SK-N-SH (cell line): ENCODE measurements around the gene ACP5. TPM values are rescaled to one million over a fixed set of nuclear protein-coding genes. Genes with fewer than 3 reads are reported as not detected.

Experiments used
- CTCF ChIA-PET: fragments of 300-600, 350-600 bp; formaldehyde crosslinking; extraction: SDS; loops from one replicate; lab custom pipeline; 2021; lab: Yijun Ruan, JAX
- POLR2A ChIA-PET: fragments of 350-600 bp; sonication (Branson Sonifier 250); formaldehyde crosslinking; extraction: SDS; loops from one replicate; lab custom pipeline; 2020; ENCODE audit warnings: antibody characterized with exemption, inconsistent platforms; lab: Yijun Ruan, JAX
- DNase-seq: peaks from one replicate; pipeline ENCODE4 v3.0.0; 2012
- H2AFZ ChIP-seq: fragments of 200-600 bp; sonication (generic); 2 replicates; pipeline ENCODE4 v1.8.1; 2016; ENCODE audit warnings: antibody characterized with exemption, mild to moderate bottlenecking, low read depth
- H3F3A ChIP-seq: fragments of 200-600 bp; sonication (generic); replicated peaks from 2 replicates; pipeline ENCODE3; 2016; ENCODE audit warnings: antibody characterized with exemption, mild to moderate bottlenecking; ENCODE audit not compliant: insufficient read depth
- H3K27ac ChIP-seq, 2 experiments: fragments of 200-500 bp in 1 of 2; fragments of 200-600 bp in 1 of 2; sonication (Bioruptor generic) in 1 of 2; sonication (generic), shearing (Covaris generic) in 1 of 2; 2 replicates each; pipeline versions ENCODE4 v1.5.1 to v1.6.1; 2014 to 2016; ENCODE audit warnings: low read depth in 2 of 2, inconsistent platforms in 1 of 2, low read length in 1 of 2, mild to moderate bottlenecking in 1 of 2, mixed read lengths in 1 of 2
- H3K27me3 ChIP-seq: fragments of 200-600 bp; sonication (generic), shearing (Covaris generic); 2 replicates; pipeline ENCODE4 v1.6.1; 2016; ENCODE audit warnings: mixed run types; ENCODE audit not compliant: insufficient read depth
- H3K36me3 ChIP-seq, 2 experiments: fragments of 200-500 bp in 1 of 2; fragments of 200-600 bp in 1 of 2; sonication (Bioruptor generic) in 1 of 2; sonication (generic) in 1 of 2; replicated peaks in 1 of 2; 2 replicates each; pipeline versions ENCODE3 to v1.5.1; 2014 to 2016; ENCODE audit warnings: low read length in 1 of 2, mild to moderate bottlenecking in 1 of 2; ENCODE audit not compliant: insufficient read depth in 2 of 2, control insufficient read depth in 1 of 2
- H3K4me1 ChIP-seq, 2 experiments: fragments of 200-500 bp in 1 of 2; fragments of 200-600 bp in 1 of 2; sonication (Bioruptor generic) in 1 of 2; sonication (generic), shearing (Covaris generic) in 1 of 2; 2 replicates each; pipeline versions ENCODE4 v1.5.1 to v1.6.1; 2014 to 2016; ENCODE audit warnings: low read depth in 1 of 2, low read length in 1 of 2, mixed run types in 1 of 2; ENCODE audit not compliant: insufficient read depth in 2 of 2, control insufficient read depth in 1 of 2
- H3K4me2 ChIP-seq: fragments of 200-600 bp; sonication (generic), shearing (Covaris generic); 2 replicates; pipeline ENCODE4 v1.6.1; 2017; ENCODE audit warnings: mixed run types
- H3K4me3 ChIP-seq, 2 experiments: fragments of 200-500 bp in 1 of 2; fragments of 200-600 bp in 1 of 2; sonication (Bioruptor generic) in 1 of 2; sonication (generic), shearing (Covaris generic) in 1 of 2; 2 replicates each; pipeline versions ENCODE4 v1.5.1 to v1.8.1; 2014 to 2016; ENCODE audit warnings: low read depth in 2 of 2, inconsistent platforms in 1 of 2, low read length in 1 of 2, mild to moderate bottlenecking in 1 of 2, mixed read lengths in 1 of 2, moderate library complexity in 1 of 2
- H3K79me2 ChIP-seq: fragments of 200-600 bp; sonication (generic); 2 replicates; pipeline ENCODE4 v1.8.1; 2017; ENCODE audit warnings: mild to moderate bottlenecking; ENCODE audit not compliant: insufficient read depth
- H3K9ac ChIP-seq: fragments of 200-600 bp; sonication (generic); 2 replicates; pipeline ENCODE4 v1.6.1; 2017; ENCODE audit warnings: mixed run types
- H3K9me2 ChIP-seq: fragments of 200-600 bp; sonication (generic); 2 replicates; pipeline ENCODE4 v1.6.1; 2017; ENCODE audit warnings: mixed run types
- H3K9me3 ChIP-seq: fragments of 200-600 bp; sonication (generic); 2 replicates; pipeline ENCODE4 v1.6.1; 2017; ENCODE audit warnings: mixed run types, mild to moderate bottlenecking, moderate library complexity
- H4K20me1 ChIP-seq: fragments of 200-600 bp; sonication (generic); 2 replicates; pipeline ENCODE4 v1.6.1; 2017; ENCODE audit warnings: mild to moderate bottlenecking, mixed run types; ENCODE audit not compliant: insufficient read depth
- CTCF ChIP-seq: fragments of 200-600 bp; sonication (generic); IDR thresholded peaks from 2 replicates; pipeline ENCODE4 v1.6.1; 2017; ENCODE audit warnings: antibody characterized with exemption, mild to moderate bottlenecking, moderate library complexity
- EP300 ChIP-seq, 2 experiments: IDR thresholded peaks; 2 replicates each; pipeline versions ENCODE4 v1.4.0 to v1.6.1; 2012; ENCODE audit warnings: borderline replicate concordance in 1 of 2, low read depth in 1 of 2, low read length in 1 of 2
- EZH2phosphoT487 ChIP-seq: fragments of 200-600 bp; sonication (generic); IDR thresholded peaks from 2 replicates; pipeline ENCODE4 v1.6.1; 2017; ENCODE audit warnings: low read depth, mixed run types, mild to moderate bottlenecking, antibody characterized with exemption, moderate library complexity, borderline replicate concordance
- FOSL2 ChIP-seq: IDR thresholded peaks from 2 replicates; pipeline ENCODE4 v1.4.0; 2012; ENCODE audit warnings: low read depth, mild to moderate bottlenecking, moderate library complexity, borderline replicate concordance
- IRF3 ChIP-seq: fragments of 150-350 bp; IDR thresholded peaks from 2 replicates; pipeline ENCODE4 v1.6.1; 2016; ENCODE audit warnings: mild to moderate bottlenecking, low read depth, low read length
- MXI1 ChIP-seq: IDR thresholded peaks from 2 replicates; pipeline ENCODE4 v1.6.1; 2012; ENCODE audit warnings: mild to moderate bottlenecking, low read depth, low read length, improper control_type of control experiment
- PBX3 ChIP-seq: IDR thresholded peaks from 2 replicates; pipeline ENCODE4; 2012
- POLR2AphosphoS5 ChIP-seq: IDR thresholded peaks from 2 replicates; pipeline ENCODE4 v1.6.1; 2012; ENCODE audit warnings: low read depth, low read length
- RAD21 ChIP-seq: IDR thresholded peaks from 2 replicates; pipeline ENCODE4 v1.6.1; 2012; ENCODE audit warnings: mild to moderate bottlenecking, low read length
- RCOR1 ChIP-seq: fragments of 150-350 bp; IDR thresholded peaks from 2 replicates; pipeline ENCODE4 v1.6.1; 2017; ENCODE audit warnings: antibody characterized with exemption, low read length
- RXRA ChIP-seq: IDR thresholded peaks from 2 replicates; pipeline ENCODE4 v1.4.0; 2012; ENCODE audit warnings: low read depth, mild to moderate bottlenecking, borderline replicate concordance
- TAF1 ChIP-seq: IDR thresholded peaks from 2 replicates; pipeline ENCODE4 v1.6.1; 2012; ENCODE audit warnings: low read depth, mild to moderate bottlenecking, low read length, moderate library complexity, borderline replicate concordance
- TEAD4 ChIP-seq: IDR thresholded peaks from 2 replicates; pipeline ENCODE4 v1.4.0; 2012; ENCODE audit warnings: mild to moderate bottlenecking, borderline replicate concordance; ENCODE audit not compliant: insufficient read depth
- USF1 ChIP-seq: IDR thresholded peaks from 2 replicates; pipeline ENCODE4 v1.4.0; 2012; ENCODE audit warnings: low read depth, borderline replicate concordance
- YY1 ChIP-seq: IDR thresholded peaks from 2 replicates; pipeline ENCODE4 v1.4.0; 2012; ENCODE audit warnings: low read depth, mild to moderate bottlenecking
- ZBTB33 ChIP-seq: IDR thresholded peaks from 2 replicates; pipeline ENCODE4 v1.4.0; 2012; ENCODE audit warnings: low read depth, borderline replicate concordance
- WGBS: methylation state at CpG from one replicate; pipeline ENCODE4 v1.1.6; 2017; ENCODE audit warnings: low lambda C conversion rate; 5-methylcytosine and 5-hydroxymethylcytosine counted together
- polyA plus RNA-seq, 3 experiments: library from polyadenylated mRNA; depleted of rRNA; stranded (reverse); fragments of >200 nt; gene quantifications; 2 replicates each; pipeline ENCODE4 v1.2.3, GENCODE V29; 2012

ACP5 gene
- polyA plus RNA-seq, 1 of the 3 experiments (the other 2 are of a cell fraction) = 0.87 TPM

GRCh38 chr19:11555246-11555645 is 22.2 kb downstream of the ACP5 start:
- Histone ChIP-seq H2AFZ (no peak overlapping the region), H3K4me2 (no peak overlapping the region), H3K4me1 (peaks cover 5 to 7% of the 10 kb centered on the region in 2 experiments; a peak in 1 of 4 replicates), H3K27ac (no peak overlapping the region), H3K27me3 (no peaks in the 10 kb centered on the region), H3K9ac (no peak overlapping the region), H3K79me2 (peaks cover 48% of the 10 kb centered on the region), H4K20me1 (peaks cover 24% of the 10 kb centered on the region), H3K36me3 (peaks cover 3 to 21% of the 10 kb centered on the region in 2 experiments), H3K4me3 (no peak overlapping the region), H3K9me2 (no peaks in the 10 kb centered on the region), H3K9me3 (no peaks in the 10 kb centered on the region), H3F3A (no peaks in the 10 kb centered on the region)
- CTCF ChIA-PET = interaction anchor here (1.3 kb wide), 1 partner anchor 19 kb away, joined by 4 read pairs; no protein-coding TSS in a partner anchor
- DNase-seq = no peak
- no peak for TF ChIP-seq RXRA
- TF ChIP-seq TAF1 = no peak
- no peak for TF ChIP-seq TEAD4
- TF ChIP-seq RAD21 = no peak
- no peak for TF ChIP-seq YY1
- 84% methylated on average over 5 of the region's 6 CpGs for WGBS
- POLR2A ChIA-PET = no interaction called here

- CTCF ChIA-PET = interaction anchor here (0.8 kb wide), 1 partner anchor 57 kb away, joined by 3 read pairs; no protein-coding TSS in a partner anchor
- no peak for TF ChIP-seq FOSL2
- TF ChIP-seq POLR2AphosphoS5 = no peak
- TF ChIP-seq RXRA = no peak
- TF ChIP-seq EP300 (IDR thresholded peaks at IDR 0.05; ENCODE audit: borderline replicate concordance in 1 of 2, low read depth in 1 of 2, low read length in 1 of 2) = no peak
- TF ChIP-seq RCOR1 = no peak
- no peak for TF ChIP-seq USF1
- no peak for TF ChIP-seq CTCF
- no peak for TF ChIP-seq PBX3
- TF ChIP-seq MXI1 = no peak
- no peak for TF ChIP-seq TEAD4
- no peak for TF ChIP-seq EZH2phosphoT487
- no peak for TF ChIP-seq IRF3
- TF ChIP-seq TAF1 = no peak
- TF ChIP-seq ZBTB33 = no peak
Measured at GRCh38 chr19:11554160-11554559, 23.3 kb downstream of the ACP5 start.

More at GRCh38 chr19:11554160-11554559, 23.3 kb downstream of the ACP5 start:
- POLR2A ChIA-PET = no interaction called here
- Histone ChIP-seq H3K79me2 (peaks cover 48% of the 10 kb centered on the region), H4K20me1 (peaks cover 24% of the 10 kb centered on the region), H3K9me2 (no peaks in the 10 kb centered on the region), H3K4me2 (no peak overlapping the region), H2AFZ (no peak overlapping the region), H3F3A (no peaks in the 10 kb centered on the region), H3K27me3 (no peaks in the 10 kb centered on the region), H3K27ac (no peak overlapping the region), H3K36me3 (peaks cover 3 to 21% of the 10 kb centered on the region in 2 experiments), H3K4me1 (peaks cover 5 to 7% of the 10 kb centered on the region in 2 experiments; a peak in 1 of 4 replicates), H3K4me3 (no peak overlapping the region), H3K9ac (no peak overlapping the region), H3K9me3 (no peaks in the 10 kb centered on the region)
- WGBS = 94% methylated on average over 11 of the region's 12 CpGs
- no peak for DNase-seq
